D721Med (cell line): ENCODE data around the gene LYRM4.

Source experiments
- DNase-seq: peaks from one replicate; pipeline ENCODE4 v3.0.0; 2011; ENCODE audit warnings: low spot score; ENCODE audit not compliant: insufficient read length
- FAIRE-seq: peaks from 2 replicates; lab custom pipeline; 2011; peaks lifted over from hg19 to GRCh38; lab: Jason Lieb, UNC
- CTCF ChIP-seq: IDR thresholded peaks from 2 replicates; pipeline ENCODE4 v1.5.1; 2012; ENCODE audit warnings: mild to moderate bottlenecking, control low read depth; ENCODE audit not compliant: insufficient read depth; ENCODE audit errors: missing control alignments

The LYRM4 gene

GRCh38 chr6:5172041-5172653 lies 88.6 kb downstream of the LYRM4 start:
- DNase-seq (no peak), FAIRE-seq (no peak)
- TF ChIP-seq CTCF: no peak

- no peak for FAIRE-seq
- no peak for DNase-seq
- TF ChIP-seq CTCF: no peak
These were observed 93.2 kb downstream of the LYRM4 start for GRCh38 chr6:5167501-5167900.

- DNase-seq (no peak), FAIRE-seq (no peak)
- no peak for TF ChIP-seq CTCF
These were observed 96.7 kb downstream of the LYRM4 start for GRCh38 chr6:5164092-5164491.

GRCh38 chr6:5163247-5163646 lies 97.5 kb downstream of the LYRM4 start:
- no peak for TF ChIP-seq CTCF
- DNase-seq: no peak
- FAIRE-seq: no peak

- FAIRE-seq (no peak), DNase-seq (no peak)
- no peak for TF ChIP-seq CTCF
These were observed 98.4 kb downstream of the LYRM4 start for GRCh38 chr6:5162355-5162754.

GRCh38 chr6:5160206-5160605 lies 100.5 kb downstream of the LYRM4 start:
- no peak for TF ChIP-seq CTCF
- DNase-seq (no peak), FAIRE-seq (no peak)

- no peak for FAIRE-seq
- TF ChIP-seq CTCF: no peak
- no peak for DNase-seq
These were observed 101.6 kb downstream of the LYRM4 start for GRCh38 chr6:5159162-5159561.
